Measurements from ENCODE around the gene CD163L1. TPM values are rescaled to one million over a fixed set of nuclear protein-coding genes. Genes with fewer than 3 reads are reported as not detected.
"Not testable (repeated sequence)": the region's sequence is repeated elsewhere in the genome, so short reads cannot be mapped to it uniquely, and the experiment has no call there.

Gene CD163L1
- total RNA-seq, 1 donor from 2014 or later = 2.0 TPM

DNA sequence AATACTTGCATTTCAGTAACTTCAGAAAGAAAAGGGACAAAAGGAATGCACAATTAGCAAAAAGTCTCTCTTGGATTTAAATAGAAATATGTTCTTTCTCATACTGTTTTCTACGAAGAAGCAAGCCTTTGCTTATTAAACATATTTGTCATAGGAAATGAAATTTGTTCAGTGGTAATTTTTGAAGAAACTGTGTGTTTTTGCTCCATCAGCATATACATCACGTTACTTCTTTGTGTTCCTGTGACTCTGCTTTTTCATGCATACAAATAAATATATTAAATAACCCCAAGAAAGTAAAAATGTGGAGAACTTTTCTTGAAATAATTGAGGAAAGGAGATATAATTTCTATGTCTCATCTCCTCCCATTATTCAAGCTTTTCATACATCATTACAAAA lies 39.7 kb downstream of the CD163L1 start:
- DNase-seq (ENCODE audit: low read depth, low spot score) = no peak

GRCh38 chr12:7403466-7403865 lies 40.5 kb downstream of the CD163L1 start:
- no peak for DNase-seq (ENCODE audit: low read depth, low spot score)

GRCh38 chr12:7399089-7399488 lies 44.9 kb downstream of the CD163L1 start:
- DNase-seq (ENCODE audit: low read depth, low spot score) = no peak

GRCh38 chr12:7396418-7396817 lies 47.5 kb downstream of the CD163L1 start:
- no peak for DNase-seq (ENCODE audit: low read depth, low spot score)

DNA sequence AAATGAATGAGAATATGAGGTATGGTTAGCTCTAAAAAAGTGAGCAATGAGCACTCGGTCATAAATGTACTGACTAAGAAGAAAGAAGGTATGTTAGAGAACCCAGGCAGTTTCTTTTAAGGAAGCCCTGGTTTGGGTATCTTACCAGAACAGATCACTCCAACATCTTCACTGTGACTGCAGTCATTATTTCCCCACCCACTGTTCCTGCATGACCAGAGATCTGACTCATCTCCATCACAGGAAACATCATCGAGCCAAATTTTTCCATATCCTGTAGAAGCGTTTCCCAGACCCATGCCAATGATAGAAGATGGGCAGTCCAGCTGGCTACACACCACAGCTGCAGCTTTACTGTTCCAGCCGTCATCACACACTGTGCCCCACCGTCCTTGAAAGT lies 48.0 kb downstream of the CD163L1 start:
- DNase-seq (ENCODE audit: low read depth, low spot score) = peak; percentile 22

DNA sequence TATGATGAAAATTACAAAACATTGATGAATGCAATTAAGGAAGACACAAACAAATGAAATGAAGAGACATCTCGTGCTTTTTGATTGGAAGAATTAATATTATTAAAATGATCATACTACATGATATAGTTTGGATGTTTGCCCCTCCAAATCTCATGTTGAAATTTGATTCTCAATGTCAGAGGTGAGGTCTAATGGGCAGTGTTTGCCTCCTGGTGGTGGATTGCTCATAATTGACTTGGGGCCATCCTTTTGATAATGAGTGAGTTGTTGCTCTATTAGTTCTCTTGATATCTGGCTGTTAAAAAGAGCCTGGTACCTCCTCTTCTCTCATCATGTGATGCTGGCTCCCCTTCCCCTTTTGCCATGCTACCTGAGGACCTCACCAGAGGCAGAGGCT lies 56.7 kb downstream of the CD163L1 start:
- DNase-seq (ENCODE audit: low read depth, low spot score) = no peak

DNA sequence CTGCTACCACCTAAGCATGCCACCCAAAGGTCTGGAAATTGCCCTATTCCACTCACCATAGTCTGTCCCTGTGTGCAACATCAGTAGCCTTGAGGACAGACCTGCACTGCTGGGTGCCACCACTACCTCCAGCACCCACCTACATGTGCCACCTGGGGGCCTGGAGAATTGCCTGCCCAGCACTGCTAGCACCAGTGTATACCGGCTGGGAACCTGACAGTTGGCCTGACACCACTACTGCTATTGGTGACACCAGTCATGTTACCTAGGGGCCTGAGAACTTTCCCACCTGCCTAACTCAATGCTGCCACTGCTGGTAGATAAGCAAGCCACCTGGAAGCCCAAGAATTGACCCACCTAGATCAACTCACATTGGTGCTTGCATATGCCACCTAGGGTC lies 60.8 kb downstream of the CD163L1 start:
- DNase-seq (ENCODE audit: low read depth, low spot score) = no peak

GRCh38 chr12:7376196-7376595 lies 67.8 kb downstream of the CD163L1 start:
- DNase-seq (ENCODE audit: low read depth, low spot score) = no peak

GRCh38 chr12:7375145-7375543 lies 68.8 kb downstream of the CD163L1 start:
- no peak for DNase-seq (ENCODE audit: low read depth, low spot score)

- DNase-seq (ENCODE audit: low read depth, low spot score) = no peak
These were observed 69.4 kb downstream of the CD163L1 start for GRCh38 chr12:7374423-7375144.

DNA sequence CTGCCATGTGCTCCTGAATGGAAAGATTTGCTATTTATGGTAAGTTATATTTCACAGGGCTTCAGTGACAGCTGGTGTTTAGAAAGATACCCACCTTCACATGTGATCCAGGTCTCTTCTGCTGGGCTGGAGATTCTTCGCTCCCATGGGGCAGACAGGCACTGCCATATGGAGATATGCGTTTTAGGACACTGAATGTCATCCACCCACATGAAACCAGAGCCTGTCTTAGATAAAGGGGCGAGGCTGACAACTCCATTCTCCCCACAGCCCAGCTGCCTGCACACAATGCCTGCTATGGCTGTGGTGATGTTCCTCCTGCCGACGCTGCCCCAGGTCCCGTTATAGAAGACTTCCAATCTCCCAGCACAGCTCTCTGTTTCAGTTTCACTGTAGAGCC lies 70.7 kb downstream of the CD163L1 start:
- DNase-seq (ENCODE audit: low read depth, low spot score) = no peak

GRCh38 chr12:7369274-7369729 lies 74.7 kb downstream of the CD163L1 start:
- DNase-seq (ENCODE audit: low read depth, low spot score) = no peak

- no peak for DNase-seq (ENCODE audit: low read depth, low spot score)
These were observed 81.2 kb downstream of the CD163L1 start for GRCh38 chr12:7362734-7363133.

- no peak for DNase-seq (ENCODE audit: low read depth, low spot score)
These were observed 82.7 kb downstream of the CD163L1 start for GRCh38 chr12:7361265-7361664.

DNA sequence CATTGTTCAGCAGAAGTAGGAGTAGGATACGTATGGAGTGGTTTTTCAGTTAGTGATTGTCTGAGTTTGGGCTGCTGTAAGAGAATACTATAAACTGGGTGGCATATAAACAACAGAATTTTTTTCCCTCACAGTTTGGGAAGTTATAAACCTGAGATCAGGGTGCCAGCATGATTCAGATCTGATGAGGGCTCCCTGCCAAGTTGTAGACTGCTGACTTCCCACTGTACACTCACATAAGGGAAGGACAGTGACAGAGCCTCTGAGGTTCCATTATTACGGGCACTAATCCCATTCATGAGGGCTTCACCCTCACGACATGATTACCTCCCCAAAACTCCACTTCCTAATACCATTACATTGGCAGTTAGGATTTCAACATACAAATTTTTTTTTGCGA lies 89.4 kb downstream of the CD163L1 start:
- DNase-seq (ENCODE audit: low read depth, low spot score) = peak; percentile 10

GRCh38 chr12:7352661-7353060 lies 91.3 kb downstream of the CD163L1 start:
- no peak for DNase-seq (ENCODE audit: low read depth, low spot score)

DNA sequence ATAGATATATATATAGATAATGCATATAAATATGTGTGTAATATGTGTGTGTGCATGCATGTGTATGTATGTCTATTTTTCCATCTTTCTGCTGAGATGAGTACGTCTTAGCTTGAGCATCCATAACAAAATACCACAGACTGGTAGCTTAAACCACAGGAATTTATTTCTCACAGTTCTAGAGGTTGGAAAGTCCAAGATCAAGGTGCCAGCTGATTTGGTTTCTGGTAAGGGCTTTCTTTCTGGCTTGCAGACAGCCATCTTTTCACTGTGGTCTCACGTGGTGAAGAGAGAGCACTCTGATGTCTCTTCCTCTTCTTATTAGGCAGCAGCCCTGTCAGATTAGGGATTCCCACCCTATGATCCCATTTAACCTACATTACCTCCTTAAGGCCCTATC lies 92.8 kb downstream of the CD163L1 start:
- no peak for DNase-seq (ENCODE audit: low read depth, low spot score)

- DNase-seq (ENCODE audit: low read depth, low spot score) = peak; percentile 59
These were observed 94.5 kb downstream of the CD163L1 start for GRCh38 chr12:7349418-7349817.

DNA sequence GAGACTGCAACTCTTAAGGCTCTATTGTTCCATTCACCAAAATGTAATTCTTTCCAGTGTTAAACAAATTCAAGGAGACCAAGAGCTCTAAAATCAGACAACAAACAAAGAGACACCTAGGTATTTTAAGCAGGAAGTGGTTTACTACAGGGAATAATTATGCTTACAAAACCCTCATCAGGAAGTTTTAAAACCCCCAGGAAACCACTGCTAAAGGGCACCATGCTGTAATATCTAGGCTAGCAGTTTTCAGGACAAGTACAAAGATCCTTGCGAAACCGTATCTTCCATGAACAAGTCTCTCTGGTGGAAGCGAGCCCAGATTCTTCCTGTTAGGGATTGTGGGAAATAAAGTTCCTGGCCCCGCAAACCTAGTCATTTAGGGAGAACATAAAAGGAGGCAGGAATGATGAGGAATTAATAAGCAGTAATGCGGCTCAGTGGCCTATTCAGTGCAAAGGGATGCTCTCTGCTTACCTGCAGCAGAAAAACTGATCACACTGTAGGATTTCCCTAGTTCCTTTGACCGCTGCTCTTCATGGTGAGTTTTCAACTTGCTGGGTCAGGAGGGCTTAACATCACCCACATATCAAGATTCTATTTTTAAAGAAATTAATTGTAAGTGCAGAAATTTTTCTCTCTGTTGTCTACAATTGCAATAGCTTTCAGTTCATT lies 97.3 kb downstream of the CD163L1 start:
- no peak for DNase-seq (ENCODE audit: low read depth, low spot score)

DNA sequence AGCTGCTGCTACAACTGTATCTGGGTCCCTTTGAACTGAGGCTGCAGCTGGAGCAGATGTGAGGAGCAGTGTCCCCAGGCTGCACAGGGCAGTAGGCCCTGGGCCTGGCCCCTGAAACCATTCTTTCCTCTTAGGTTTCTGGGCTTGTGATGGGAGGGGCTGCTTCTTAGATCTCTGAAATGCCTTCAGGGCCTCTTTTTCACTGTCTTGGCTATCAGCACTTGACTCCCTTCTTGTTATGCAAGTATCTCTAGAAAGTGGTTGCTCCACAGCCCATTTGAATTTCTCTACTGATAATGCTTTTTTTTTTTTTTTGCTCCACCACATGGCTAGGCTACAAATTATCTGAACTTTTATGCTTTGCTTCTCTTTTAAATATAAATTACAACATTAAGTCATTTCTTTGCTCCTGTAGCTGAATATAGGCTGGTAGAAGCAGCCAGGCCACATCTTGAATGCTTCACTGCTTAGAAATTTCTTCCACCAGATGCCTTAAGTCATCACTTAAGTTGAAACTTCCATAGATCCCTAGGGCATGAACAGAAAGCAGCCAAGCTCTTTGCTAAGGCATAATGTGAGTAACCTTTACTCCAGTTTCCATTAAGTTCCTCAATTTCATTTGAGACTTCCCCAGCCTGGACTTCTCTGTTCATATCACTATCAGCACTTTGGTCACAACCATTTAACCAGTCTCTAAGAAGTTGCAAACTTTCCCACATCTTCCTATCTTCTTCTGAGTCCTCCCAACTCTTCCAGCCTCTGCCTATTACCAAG lies 98.9 kb downstream of the CD163L1 start:
- no peak for DNase-seq (ENCODE audit: low read depth, low spot score)

DNA sequence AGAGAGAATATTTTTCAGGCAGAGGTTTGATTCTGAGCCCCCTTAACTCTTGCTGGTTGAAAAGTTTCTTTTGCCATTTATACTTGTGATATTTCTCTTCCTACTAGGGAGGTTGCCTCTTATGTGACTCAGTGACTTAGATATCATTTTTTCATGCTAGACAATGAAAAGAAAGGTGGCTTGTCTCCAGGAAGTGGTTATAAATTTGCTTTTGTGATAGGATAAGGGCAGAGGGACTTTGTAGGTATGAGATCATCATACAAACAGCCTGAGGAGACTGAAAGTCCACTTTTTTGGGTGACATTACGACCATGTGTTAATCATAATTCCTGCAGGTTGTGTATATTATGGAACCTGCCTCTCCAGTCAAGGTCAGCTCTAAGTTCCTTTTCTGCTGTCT lies 104.3 kb downstream of the CD163L1 start:
- no peak for DNase-seq (ENCODE audit: low read depth, low spot score)

DNA sequence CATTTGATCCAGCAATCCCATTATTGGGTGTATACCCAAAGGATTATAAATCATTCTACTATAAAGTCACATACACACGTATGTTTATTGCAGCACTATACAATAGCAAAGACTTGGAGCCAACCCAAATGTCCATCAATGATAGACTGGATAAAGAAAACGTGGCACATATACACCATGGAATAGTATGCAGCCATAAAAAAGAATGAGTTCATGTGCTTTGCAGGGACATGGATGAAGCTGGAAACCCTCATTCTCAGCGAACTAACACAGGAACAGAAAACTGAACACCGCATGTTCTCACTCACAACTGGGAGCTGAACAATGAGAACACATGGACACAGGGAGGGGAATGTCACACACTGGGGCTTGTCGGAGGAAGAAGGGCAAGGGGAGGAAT lies 106.2 kb downstream of the CD163L1 start:
- not testable (repeated sequence) for DNase-seq (ENCODE audit: low read depth, low spot score)
